WTC11 (cell line): ENCODE data around the gene TELO2.

Experiments
- CTCF ChIP-seq: fragments of 200-600 bp; IDR thresholded peaks from 2 replicates; pipeline ENCODE4 v1.8.0; 2022; ENCODE audit warnings: antibody characterized with exemption
- E2F4 ChIP-seq: sonication (generic); formaldehyde crosslinking; IDR thresholded peaks from 2 replicates; pipeline ENCODE4 v1.8.1; 2022; ENCODE audit warnings: low read depth, mild to moderate bottlenecking, moderate library complexity, missing genetic modification reagents, borderline replicate concordance
- MAX ChIP-seq: sonication (generic); formaldehyde crosslinking; IDR thresholded peaks from 2 replicates; pipeline ENCODE4 v1.8.0; 2022; ENCODE audit warnings: mild to moderate bottlenecking, missing genetic modification reagents
- NFE2L1 ChIP-seq: sonication (generic); formaldehyde crosslinking; IDR thresholded peaks from 2 replicates; pipeline ENCODE4 v1.8.1; 2023; ENCODE audit warnings: missing genetic modification reagents
- NR1H2 ChIP-seq: sonication (generic); formaldehyde crosslinking; IDR thresholded peaks from 2 replicates; pipeline ENCODE4 v1.9.0; 2021; ENCODE audit warnings: mild to moderate bottlenecking, moderate library complexity, missing genetic modification reagents
- PRDM15 ChIP-seq: sonication (generic); formaldehyde crosslinking; IDR thresholded peaks from 2 replicates; pipeline ENCODE4 v1.8.0; 2022; ENCODE audit warnings: missing genetic modification reagents
- SMAD4 ChIP-seq: sonication (generic); formaldehyde crosslinking; IDR thresholded peaks from 2 replicates; pipeline ENCODE4 v1.8.0; 2022; ENCODE audit warnings: mild to moderate bottlenecking, missing genetic modification reagents

- TF ChIP-seq CTCF (no peak), MAX (CRISPR knock-in tag) (no peak), E2F4 (CRISPR knock-in tag) (no peak), NR1H2 (CRISPR knock-in tag) (no peak), SMAD4 (no peak), NFE2L1 (CRISPR knock-in tag) (no peak), PRDM15 (CRISPR knock-in tag) (no peak)
Measured at GRCh38 chr16:1458977-1459341, 34.2 kb upstream of the TELO2 start.
